PFSK-1 (cell line): ENCODE measurements around the gene ACSL5.

Source experiments
- FOXP2 ChIP-seq: optimal IDR thresholded peaks from 2 replicates; pipeline ENCODE3; 2011; ENCODE audit warnings: borderline replicate concordance, control low read depth, inconsistent platforms; ENCODE audit not compliant: insufficient read depth; ENCODE audit errors: extremely low read length, extremely low read depth
- POLR2AphosphoS5 ChIP-seq: IDR thresholded peaks from 2 replicates; pipeline ENCODE4 v1.6.1; 2012; ENCODE audit warnings: low read depth, mild to moderate bottlenecking, control low read depth, low read length, moderate library complexity
- REST ChIP-seq, 2 experiments: IDR thresholded peaks; 2 replicates each; pipeline versions ENCODE4 v1.6.1 to v1.8.0; 2011 to 2012; ENCODE audit warnings: low read depth in 2 of 2, low read length in 2 of 2, control low read depth in 1 of 2, inconsistent platforms in 1 of 2, mild to moderate bottlenecking in 1 of 2, moderate library complexity in 1 of 2; ENCODE audit not compliant: insufficient read depth in 1 of 2
- SIN3A ChIP-seq: IDR thresholded peaks from 2 replicates; pipeline ENCODE4 v1.6.1; 2012; ENCODE audit warnings: mild to moderate bottlenecking, low read length, moderate library complexity, borderline replicate concordance; ENCODE audit not compliant: insufficient read depth
- TAF1 ChIP-seq: IDR thresholded peaks from 2 replicates; pipeline ENCODE4 v1.6.1; 2012; ENCODE audit warnings: low read length, control low read depth, borderline replicate concordance; ENCODE audit not compliant: insufficient read depth

Gene ACSL5

DNA sequence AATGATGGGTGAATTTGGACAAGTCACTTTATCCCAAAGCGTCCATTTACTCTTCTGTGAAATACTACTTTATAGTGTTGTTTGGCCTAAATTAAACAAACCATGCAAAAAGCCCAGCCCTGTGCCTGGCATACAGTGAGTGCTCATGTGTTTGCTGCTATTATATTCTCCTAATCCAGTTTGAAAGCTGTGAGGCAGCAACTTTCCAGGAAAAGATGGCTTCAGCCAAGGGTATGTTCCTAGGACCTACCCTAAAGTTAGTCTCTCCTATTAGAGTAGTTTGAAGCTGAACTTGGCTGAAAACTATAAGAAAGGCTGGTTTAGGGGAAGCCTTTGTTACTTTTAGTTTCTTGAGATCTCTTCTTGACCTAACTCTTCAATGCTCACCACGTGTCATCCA lies 19.9 kb downstream of the ACSL5 start:
- TF ChIP-seq POLR2AphosphoS5 = no peak
- TF ChIP-seq SIN3A = no peak
- no peak for TF ChIP-seq TAF1
- TF ChIP-seq FOXP2 = no peak
- TF ChIP-seq REST (IDR thresholded peaks at IDR 0.05; ENCODE audit: insufficient read depth in 1 of 2, low read depth in 2 of 2, low read length in 2 of 2) = no peak

GRCh38 chr10:112394475-112394875 lies 20.6 kb downstream of the ACSL5 start:
- no peak for TF ChIP-seq SIN3A
- no peak for TF ChIP-seq TAF1
- TF ChIP-seq FOXP2 = no peak
- TF ChIP-seq REST (IDR thresholded peaks at IDR 0.05; ENCODE audit: insufficient read depth in 1 of 2, low read depth in 2 of 2, low read length in 2 of 2) = no peak

- TF ChIP-seq REST (IDR thresholded peaks at IDR 0.05; ENCODE audit: insufficient read depth in 1 of 2, low read depth in 2 of 2, low read length in 2 of 2) = no peak
Observed at GRCh38 chr10:112395809-112396530, 22.1 kb downstream of the ACSL5 start.

DNA sequence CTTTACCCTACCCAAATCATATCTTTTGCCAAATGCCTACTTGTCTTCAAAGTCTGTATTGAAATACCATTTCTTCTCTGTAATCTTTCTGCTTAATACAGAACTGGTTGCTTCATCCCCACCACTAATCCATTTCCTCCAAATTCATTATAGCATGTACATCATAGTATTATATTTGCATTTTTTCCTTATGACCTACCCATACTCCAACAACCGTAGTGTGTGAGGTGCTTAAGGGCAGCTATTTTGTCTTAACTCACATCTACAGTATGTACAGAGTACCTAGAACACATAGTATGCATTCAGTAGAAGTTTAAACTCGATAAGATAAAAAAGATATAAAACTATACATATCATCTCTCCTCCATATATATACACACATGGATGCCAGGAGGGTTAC lies 23.7 kb downstream of the ACSL5 start:
- TF ChIP-seq TAF1 (no peak), FOXP2 (no peak), REST (IDR thresholded peaks at IDR 0.05; ENCODE audit: insufficient read depth in 1 of 2, low read depth in 2 of 2, low read length in 2 of 2) (no peak), POLR2AphosphoS5 (no peak), SIN3A (no peak)

DNA sequence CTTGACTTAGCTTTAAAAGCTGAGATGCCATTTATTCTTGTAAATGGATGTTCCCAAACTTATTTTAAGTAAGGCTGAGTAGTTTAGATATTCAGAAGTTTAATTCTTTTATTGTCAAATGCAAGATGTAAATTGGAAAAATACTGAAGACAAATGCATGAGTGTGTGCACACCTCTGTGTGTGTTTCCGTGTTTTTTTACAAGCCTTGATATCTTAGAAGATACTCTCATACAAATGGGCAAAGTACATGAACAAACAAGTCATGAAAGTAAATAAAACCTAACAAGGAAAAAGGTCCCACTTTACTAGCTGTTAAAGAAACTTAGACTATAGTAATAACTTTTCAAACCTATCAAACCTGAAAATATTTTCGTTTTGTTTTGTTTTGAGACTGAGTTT lies 29.0 kb downstream of the ACSL5 start:
- TF ChIP-seq SIN3A (no peak), TAF1 (no peak), FOXP2 (no peak), REST (IDR thresholded peaks at IDR 0.05; ENCODE audit: insufficient read depth in 1 of 2, low read depth in 2 of 2, low read length in 2 of 2) (no peak), POLR2AphosphoS5 (no peak)
